HepG2 (cell line): ENCODE measurements around the gene DNASE1. TPM values are rescaled to one million over a fixed set of nuclear protein-coding genes. Genes with fewer than 3 reads are reported as not detected.
A peak's percentile ranks its signal among the peaks of the same experiment; 100 is the strongest.

ENCODE experiments used
- KDM2A ChIP-seq: sonication (generic); formaldehyde crosslinking; IDR thresholded peaks from 2 replicates; pipeline ENCODE4 v1.4.0; 2020; ENCODE audit warnings: low read depth, missing genetic modification reagents, borderline replicate concordance
- KLF13 ChIP-seq: sonication (generic); formaldehyde crosslinking; IDR thresholded peaks from 2 replicates; pipeline ENCODE4 v1.4.0; 2020; ENCODE audit warnings: mild to moderate bottlenecking, missing genetic modification reagents
- MIER3 ChIP-seq: IDR thresholded peaks from 2 replicates; pipeline ENCODE4 v1.6.1; 2016; ENCODE audit warnings: missing compliant biosample characterization, borderline replicate concordance
- PLRG1 ChIP-seq: fragments of 450-650 bp; conservative IDR thresholded peaks from 2 replicates; pipeline ENCODE4 v1.6.1; 2016
- RARA ChIP-seq: IDR thresholded peaks from 2 replicates; pipeline ENCODE4 v1.6.1; 2016; ENCODE audit warnings: missing genetic modification reagents, missing compliant biosample characterization
- THAP11 ChIP-seq: IDR thresholded peaks from 2 replicates; pipeline ENCODE4 v1.6.1; 2016; ENCODE audit warnings: missing biosample characterization, missing genetic modification reagents
- XRCC5 ChIP-seq: fragments of 200-400 bp; formaldehyde crosslinking; optimal IDR thresholded peaks from 2 replicates; pipeline ENCODE3; 2017; ENCODE audit warnings: mild to moderate bottlenecking, low read length
- ZBTB43 ChIP-seq: sonication (generic); formaldehyde crosslinking; conservative IDR thresholded peaks from 2 replicates; pipeline ENCODE4 v1.4.0; 2020; ENCODE audit warnings: missing genetic modification reagents
- ZNF280D ChIP-seq: sonication (generic); formaldehyde crosslinking; IDR thresholded peaks from 2 replicates; pipeline ENCODE4 v1.5.1; 2020; ENCODE audit warnings: mild to moderate bottlenecking, missing genetic modification reagents
- ZNF34 ChIP-seq: sonication (generic); formaldehyde crosslinking; IDR thresholded peaks from 2 replicates; pipeline ENCODE4 v1.4.0; 2020; ENCODE audit warnings: mild to moderate bottlenecking, missing genetic modification reagents, borderline replicate concordance
- ZNF709 ChIP-seq: sonication (generic); formaldehyde crosslinking; IDR thresholded peaks from 2 replicates; pipeline ENCODE4 v1.5.0; 2020; ENCODE audit warnings: mild to moderate bottlenecking, missing genetic modification reagents
- ZNF713 ChIP-seq: sonication (generic); formaldehyde crosslinking; IDR thresholded peaks from 2 replicates; pipeline ENCODE4 v1.4.0; 2020; ENCODE audit warnings: mild to moderate bottlenecking, missing genetic modification reagents
- ZNF724P ChIP-seq: sonication (generic); formaldehyde crosslinking; IDR thresholded peaks from 2 replicates; pipeline ENCODE4 v1.8.0; 2022; ENCODE audit warnings: missing genetic modification reagents, borderline replicate concordance
- polyA plus RNA-seq, 8 experiments: library from polyadenylated mRNA; depleted of rRNA in 3 of 8; stranded (reverse) in 7 of 8; unstranded in 1 of 8; fragments of >200 nt; fragmentation: Illumina TruSeq in 4 of 8; extraction: Trizol in 4 of 8; gene quantifications; 2 replicates each; pipeline versions ENCODE4 v1.2.1 to v1.2.3, GENCODE V29; 2011 to 2016; ENCODE audit warnings: low read depth in 4 of 8, missing spikeins in 1 of 8, mixed read lengths in 1 of 8; ENCODE audit not compliant: insufficient read depth in 1 of 8
- total RNA-seq, 5 experiments: library from RNA; depleted of rRNA; stranded (reverse); fragments of >200 nt; fragmentation: Illumina TruSeq; extraction: Trizol; gene quantifications; 2 replicates each; pipeline ENCODE4 v1.2.3, GENCODE V29; 2016; ENCODE audit warnings: low read depth in 1 of 5
- TF ChIP-seq, protein P1 (sequence below): conservative IDR thresholded peaks from 2 replicates; pipeline ENCODE4 v1.6.1; 2018; ENCODE audit warnings: missing genetic modification reagents
- TF ChIP-seq, protein P2 (sequence below): sonication (generic); formaldehyde crosslinking; IDR thresholded peaks from 2 replicates; pipeline ENCODE4; 2020; ENCODE audit warnings: missing genetic modification reagents, mild to moderate bottlenecking, borderline replicate concordance

Gene DNASE1
- total and polyA plus RNA-seq, 2 of the 13 experiments (the other 11 are each of a cell fraction or from before 2014, with no cell fraction given) = 7.1 to 11.1 TPM

DNA sequence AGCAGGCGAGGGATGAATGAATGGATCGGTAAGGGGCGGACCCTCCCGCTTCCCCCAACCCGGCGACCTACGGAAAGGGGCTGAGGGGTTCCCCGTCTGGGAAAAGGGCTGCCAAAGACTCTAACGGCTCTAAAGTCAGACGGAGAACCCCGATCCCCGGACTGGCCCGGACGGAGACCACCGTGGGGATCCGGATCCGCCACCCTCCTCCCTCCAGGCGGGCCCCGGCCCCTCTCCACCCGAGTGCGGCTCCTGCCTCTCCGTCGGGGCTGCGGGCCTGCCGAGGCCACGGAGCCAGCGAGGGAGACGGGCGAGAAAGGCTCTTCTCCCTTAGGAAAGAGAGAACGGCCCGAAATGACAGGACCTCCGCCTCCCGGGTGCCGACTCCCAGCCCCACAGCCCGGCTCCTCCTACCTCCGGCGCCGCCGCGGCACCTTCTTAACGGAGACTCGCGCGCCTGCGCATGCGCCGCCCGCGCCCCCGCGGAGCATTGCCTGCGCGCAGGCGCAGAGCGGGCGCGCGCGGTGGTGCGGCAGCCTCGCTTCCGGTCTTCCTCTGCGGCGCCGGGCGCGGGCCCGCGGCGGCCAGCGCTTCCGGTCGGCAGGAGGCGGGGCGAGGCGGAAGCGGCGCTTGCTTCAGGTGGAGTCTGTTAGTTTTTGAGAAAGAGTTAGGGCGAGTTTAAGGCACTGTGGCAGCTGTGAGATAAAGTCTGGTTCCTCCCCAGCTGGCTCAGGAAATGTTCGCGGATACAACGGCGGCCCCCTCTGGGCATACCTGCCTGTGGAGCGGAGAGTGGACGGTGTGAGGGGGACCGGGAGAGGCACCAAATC, 43.1 kb upstream of the DNASE1 start, which contains the start of gene SLX4 (continued):
- TF ChIP-seq, protein P1, sequence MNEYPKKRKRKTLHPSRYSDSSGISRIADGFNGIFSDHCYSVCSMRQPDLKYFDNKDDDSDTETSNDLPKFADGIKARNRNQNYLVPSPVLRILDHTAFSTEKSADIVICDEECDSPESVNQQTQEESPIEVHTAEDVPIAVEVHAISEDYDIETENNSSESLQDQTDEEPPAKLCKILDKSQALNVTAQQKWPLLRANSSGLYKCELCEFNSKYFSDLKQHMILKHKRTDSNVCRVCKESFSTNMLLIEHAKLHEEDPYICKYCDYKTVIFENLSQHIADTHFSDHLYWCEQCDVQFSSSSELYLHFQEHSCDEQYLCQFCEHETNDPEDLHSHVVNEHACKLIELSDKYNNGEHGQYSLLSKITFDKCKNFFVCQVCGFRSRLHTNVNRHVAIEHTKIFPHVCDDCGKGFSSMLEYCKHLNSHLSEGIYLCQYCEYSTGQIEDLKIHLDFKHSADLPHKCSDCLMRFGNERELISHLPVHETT (CRISPR knock-in tag) = peak; percentile 68
- TF ChIP-seq XRCC5 = peak; percentile 13
- TF ChIP-seq KLF13 (CRISPR knock-in tag) = 0 out of 2 replicates have a peak, but pooled peaks have one; percentile 33
- TF ChIP-seq ZNF713 = no peak
- TF ChIP-seq, protein P2, sequence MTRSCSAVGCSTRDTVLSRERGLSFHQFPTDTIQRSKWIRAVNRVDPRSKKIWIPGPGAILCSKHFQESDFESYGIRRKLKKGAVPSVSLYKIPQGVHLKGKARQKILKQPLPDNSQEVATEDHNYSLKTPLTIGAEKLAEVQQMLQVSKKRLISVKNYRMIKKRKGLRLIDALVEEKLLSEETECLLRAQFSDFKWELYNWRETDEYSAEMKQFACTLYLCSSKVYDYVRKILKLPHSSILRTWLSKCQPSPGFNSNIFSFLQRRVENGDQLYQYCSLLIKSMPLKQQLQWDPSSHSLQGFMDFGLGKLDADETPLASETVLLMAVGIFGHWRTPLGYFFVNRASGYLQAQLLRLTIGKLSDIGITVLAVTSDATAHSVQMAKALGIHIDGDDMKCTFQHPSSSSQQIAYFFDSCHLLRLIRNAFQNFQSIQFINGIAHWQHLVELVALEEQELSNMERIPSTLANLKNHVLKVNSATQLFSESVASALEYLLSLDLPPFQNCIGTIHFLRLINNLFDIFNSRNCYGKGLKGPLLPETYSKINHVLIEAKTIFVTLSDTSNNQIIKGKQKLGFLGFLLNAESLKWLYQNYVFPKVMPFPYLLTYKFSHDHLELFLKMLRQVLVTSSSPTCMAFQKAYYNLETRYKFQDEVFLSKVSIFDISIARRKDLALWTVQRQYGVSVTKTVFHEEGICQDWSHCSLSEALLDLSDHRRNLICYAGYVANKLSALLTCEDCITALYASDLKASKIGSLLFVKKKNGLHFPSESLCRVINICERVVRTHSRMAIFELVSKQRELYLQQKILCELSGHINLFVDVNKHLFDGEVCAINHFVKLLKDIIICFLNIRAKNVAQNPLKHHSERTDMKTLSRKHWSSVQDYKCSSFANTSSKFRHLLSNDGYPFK (CRISPR knock-in tag) = 0 out of 2 replicates have a peak, but pooled peaks have one; percentile 22
- peak; percentile 16; the same call in 1 of the 2 replicates for TF ChIP-seq ZNF724P
- peak; percentile 80 for TF ChIP-seq THAP11 (CRISPR knock-in tag)
- 0 out of 2 replicates have a peak, but pooled peaks have one; percentile 38 for TF ChIP-seq ZNF280D (CRISPR knock-in tag)
- TF ChIP-seq ZNF34 (CRISPR knock-in tag) = 0 out of 2 replicates have a peak, but pooled peaks have one; percentile 48
- 0 out of 2 replicates have a peak, but pooled peaks have one; percentile 54 for TF ChIP-seq ZNF709 (CRISPR knock-in tag)
- no peak for TF ChIP-seq PLRG1
- TF ChIP-seq ZBTB43 (CRISPR knock-in tag) = no peak
- 0 out of 2 replicates have a peak, but pooled peaks have one; percentile 15 for TF ChIP-seq RARA
- TF ChIP-seq KDM2A = peak; percentile 15; the same call in 1 of the 2 replicates
- TF ChIP-seq MIER3 (CRISPR knock-in tag) = 0 out of 2 replicates have a peak, but pooled peaks have one; percentile 48
